H1 (cell line): ENCODE data around the gene IL13. TPM values are rescaled to one million over a fixed set of nuclear protein-coding genes. Genes with fewer than 3 reads are reported as not detected.

Source experiments
- CHD7 ChIP-seq: fragments of 300-600 bp; sonication (generic); IDR thresholded peaks from 2 replicates; pipeline ENCODE4 v1.7.1; 2012; ENCODE audit warnings: low read length, moderate library complexity, mild to moderate bottlenecking, inconsistent platforms; ENCODE audit not compliant: insufficient replicate concordance
- E2F6 ChIP-seq: IDR thresholded peaks from 2 replicates; pipeline ENCODE4 v1.6.1; 2012; ENCODE audit warnings: inconsistent platforms
- MAX ChIP-seq: IDR thresholded peaks from 2 replicates; pipeline ENCODE4 v1.6.1; 2012; ENCODE audit warnings: inconsistent platforms
- SRF ChIP-seq: IDR thresholded peaks from 2 replicates; pipeline ENCODE4 v1.6.1; 2011; ENCODE audit warnings: mild to moderate bottlenecking, low read depth, low read length, moderate library complexity
- TEAD4 ChIP-seq: IDR thresholded peaks from 2 replicates; pipeline ENCODE4 v1.6.1; 2012; ENCODE audit warnings: low read depth, low read length, inconsistent platforms, mixed read lengths
- polyA plus RNA-seq, 7 experiments: library from polyadenylated mRNA; depleted of rRNA in 3 of 7; stranded (reverse) in 5 of 7; unstranded in 2 of 7; fragments of >200 nt in 5 of 7; fragments of 200-250 nt in 2 of 7; gene quantifications; 1 replicate in 5 of 7; 2 replicates in 1 of 7; 4 replicates in 1 of 7; pipeline versions ENCODE4 v1.2.1 to v1.2.3, GENCODE V29; 2011 to 2013; ENCODE audit warnings: missing spikeins in 2 of 7, mixed read lengths in 2 of 7
- total RNA-seq: library from RNA; stranded (reverse); fragmentation: NEBNext Ultra II Directional; extraction: Animal tissue kit (Norgen Biotek cat#: 25700); gene quantifications from 2 replicates; pipeline ENCODE4 v1.2.1, GENCODE V29; 2021

The IL13 gene
- total and polyA plus RNA-seq, 2 of the 8 experiments (the other 6 are each of a cell fraction or from before 2014, with no cell fraction given) = not detected

GRCh38 chr5:132635873-132636272 is 22.1 kb upstream of the IL13 start (continued):
- TF ChIP-seq CHD7 (no peak), SRF (no peak), MAX (no peak), E2F6 (no peak), TEAD4 (no peak)
